Measurements from ENCODE around the gene ZNF853. TPM values are rescaled to one million over a fixed set of nuclear protein-coding genes. Genes with fewer than 3 reads are reported as not detected.
"Not testable (repeated sequence)": the region's sequence is repeated elsewhere in the genome, so short reads cannot be mapped to it uniquely, and the experiment has no call there.

Gene ZNF853
- total RNA-seq = under 1 TPM; 0.30 to 0.33 TPM

DNA sequence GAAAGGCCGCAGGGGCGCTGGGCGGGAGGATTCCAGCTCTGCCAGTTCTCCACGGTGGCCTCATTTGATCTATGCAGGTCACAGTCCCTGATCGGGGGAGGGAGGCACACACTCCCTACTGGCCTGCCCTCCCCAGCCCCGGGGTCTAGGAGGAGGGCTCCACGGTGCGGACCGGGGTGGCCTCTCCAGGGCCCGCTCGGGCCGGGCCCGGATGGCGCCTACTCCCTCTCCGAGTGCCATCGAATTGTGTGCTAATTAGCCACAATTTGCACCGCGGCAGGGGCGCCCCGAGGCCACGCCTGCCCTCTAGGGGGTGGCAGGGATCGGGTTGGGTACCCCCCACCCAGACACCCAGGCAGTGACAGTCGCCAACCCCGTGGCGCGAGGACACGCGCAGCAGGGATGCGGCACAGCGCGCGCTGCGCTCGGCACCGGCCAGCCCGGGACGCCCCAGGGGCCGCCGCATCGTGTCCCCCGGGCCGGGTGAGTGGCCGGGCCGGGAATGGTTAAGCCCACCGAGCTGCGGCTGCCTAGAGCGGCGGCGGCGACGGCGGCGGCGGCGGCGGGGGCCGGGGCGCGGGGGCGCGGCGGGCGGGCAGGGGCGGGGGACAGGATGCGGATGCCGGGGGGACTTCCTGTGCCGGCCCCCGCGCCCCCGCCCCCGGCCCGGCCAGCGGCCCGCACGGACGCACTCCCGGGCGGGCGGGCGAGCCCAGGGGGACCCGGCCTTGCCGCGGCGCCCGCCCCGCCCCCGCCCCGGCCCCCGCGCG is at the start of gene ZNF853:
Gene ZNF853 (plus strand): TSS at position 658 of the 770 bp plus-strand sequence. CDS start 565 bp downstream, outside the sequence.
- ChIA-PET CTCF (no interaction called here), POLR2A (no interaction called here)
- peaks cover 4% of the 10 kb centered on the region for H3K36me3 Mint-ChIP-seq (ENCODE audit: low read depth)
- peak within 1 kb of the TSS; percentile 7 for H3K27ac Mint-ChIP-seq
- no peak for DNase-seq
- H3K4me3 Mint-ChIP-seq = peak within 1 kb of the TSS; percentile 32
- H3K4me1 Mint-ChIP-seq = peaks cover 22% of the 10 kb centered on the region
- peaks cover 27% of the 10 kb centered on the region for H3K27me3 Mint-ChIP-seq
- no peaks in the 10 kb centered on the region for H3K9me3 Mint-ChIP-seq

- ChIA-PET CTCF (interaction anchor here (1.1 kb wide), 1 partner anchor 10 kb away, joined by 3 read pairs; no protein-coding TSS in a partner anchor), POLR2A (no interaction called here)
- H3K27ac Mint-ChIP-seq = no peak overlapping the region
- H3K36me3 Mint-ChIP-seq (ENCODE audit: low read depth) = no peaks in the 10 kb centered on the region
- H3K4me3 Mint-ChIP-seq = no peak overlapping the region
- H3K9me3 Mint-ChIP-seq = no peaks in the 10 kb centered on the region
- peaks cover 5% of the 10 kb centered on the region for H3K4me1 Mint-ChIP-seq
- DNase-seq = no peak
- H3K27me3 Mint-ChIP-seq = peaks cover 3% of the 10 kb centered on the region
These were observed 49.8 kb upstream of the ZNF853 start for GRCh38 chr7:6565655-6566054.

- ChIA-PET CTCF (interaction anchor here (0.7 to 1.6 kb wide), 6 partner anchors 9 to 1586 kb away, joined by 3 to 4 read pairs (median 3); no protein-coding TSS in a partner anchor), POLR2A (no interaction called here)
- Mint-ChIP-seq H3K36me3 (ENCODE audit: low read depth) (no peaks in the 10 kb centered on the region), H3K4me3 (no peak overlapping the region), H3K27ac (no peak overlapping the region), H3K27me3 (peaks cover 3% of the 10 kb centered on the region), H3K4me1 (peaks cover 5% of the 10 kb centered on the region), H3K9me3 (no peaks in the 10 kb centered on the region)
- DNase-seq = no peak
These were observed 47.5 kb upstream of the ZNF853 start for GRCh38 chr7:6567886-6568285.

DNA sequence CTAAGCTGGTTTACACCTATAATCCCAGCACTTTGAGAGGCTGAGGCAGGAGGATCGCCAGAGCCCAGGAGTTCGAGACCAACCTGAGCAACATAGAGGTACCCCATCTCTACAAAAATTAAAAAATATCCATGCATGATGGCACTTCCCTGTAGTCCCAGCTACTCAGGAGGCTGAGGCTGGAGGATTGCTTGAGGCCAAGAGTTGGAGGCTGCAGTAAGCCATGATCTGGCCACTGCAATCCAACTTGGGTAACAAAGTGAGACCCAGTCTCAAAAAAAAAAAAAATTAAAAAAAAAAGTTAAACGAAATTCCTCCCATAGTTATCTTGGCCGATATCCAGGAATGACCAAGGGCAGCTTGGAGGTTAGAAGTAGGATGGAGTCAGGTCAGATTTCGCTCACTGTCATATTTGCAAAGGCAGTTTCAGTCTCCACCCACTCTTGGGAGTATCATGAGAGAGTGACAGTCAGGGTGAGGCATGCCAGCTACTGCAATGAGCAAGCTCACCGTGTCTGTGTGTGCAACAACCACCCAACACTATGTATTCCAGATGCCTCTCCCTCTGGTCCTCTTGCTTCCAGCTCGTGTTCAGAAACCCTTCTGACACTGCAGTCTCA is 44.1 kb upstream of the ZNF853 start:
- H3K4me1 Mint-ChIP-seq = no peaks in the 10 kb centered on the region
- CTCF ChIA-PET = interaction anchor here (0.6 to 2.4 kb wide), 6 partner anchors 9 to 1325 kb away, joined by 3 to 11 read pairs (median 4); partner anchors contain the start of gene INTS15
- H3K4me3 Mint-ChIP-seq = no peak overlapping the region
- H3K27me3 Mint-ChIP-seq = peaks cover 3% of the 10 kb centered on the region
- H3K27ac Mint-ChIP-seq = no peak overlapping the region
- POLR2A ChIA-PET = no interaction called here
- H3K9me3 Mint-ChIP-seq = no peaks in the 10 kb centered on the region
- DNase-seq = no peak
- H3K36me3 Mint-ChIP-seq (ENCODE audit: low read depth) = no peaks in the 10 kb centered on the region

- H3K4me3 Mint-ChIP-seq = no peak overlapping the region
- H3K27ac Mint-ChIP-seq = no peak overlapping the region
- peaks cover 21% of the 10 kb centered on the region for H3K4me1 Mint-ChIP-seq
- POLR2A ChIA-PET = interaction anchor here (1.1 kb wide), 1 partner anchor 16 kb away, joined by 3 read pairs; no protein-coding TSS in a partner anchor
- no peaks in the 10 kb centered on the region for H3K27me3 Mint-ChIP-seq
- no peaks in the 10 kb centered on the region for H3K9me3 Mint-ChIP-seq
- H3K36me3 Mint-ChIP-seq (ENCODE audit: low read depth) = peaks cover 6% of the 10 kb centered on the region
- CTCF ChIA-PET = interaction anchor here (0.8 to 5.3 kb wide), 7 partner anchors 9 to 64 kb away, joined by 3 to 29 read pairs (median 4); partner anchors contain the start of gene INTS15
- DNase-seq = no peak
These were observed 40.0 kb upstream of the ZNF853 start for GRCh38 chr7:6575281-6576023.

GRCh38 chr7:6576024-6576866 is 39.2 kb upstream of the ZNF853 start:
- POLR2A ChIA-PET = no interaction called here
- peak overlapping the region; percentile 85 for H3K27ac Mint-ChIP-seq

GRCh38 chr7:6576867-6577368 is 38.5 kb upstream of the ZNF853 start:
- H3K27ac Mint-ChIP-seq = peak overlapping the region; percentile 94
- H3K27me3 Mint-ChIP-seq = not testable (repeated sequence)

More at GRCh38 chr7:6576024-6576866, 39.2 kb upstream of the ZNF853 start:
- Mint-ChIP-seq H3K4me3 (peak overlapping the region; percentile 56), H3K9me3 (no peaks in the 10 kb centered on the region), H3K36me3 (ENCODE audit: low read depth) (peaks cover 11% of the 10 kb centered on the region), H3K4me1 (peaks cover 29% of the 10 kb centered on the region), H3K27me3 (no peaks in the 10 kb centered on the region)
- DNase-seq = no peak
- CTCF ChIA-PET = interaction anchor here (0.9 to 5.3 kb wide), 5 partner anchors 8 to 450 kb away, joined by 3 to 29 read pairs (median 3); partner anchors contain the start of gene INTS15

GRCh38 chr7:6577369-6578113 is 37.9 kb upstream of the ZNF853 start, which contains the start of gene ZDHHC4:
ZDHHC4 (plus strand) TSS chr7:6577454; CDS start chr7:6580562, 3,108 bp downstream.
- CTCF ChIA-PET = interaction anchor here (1.2 to 5.3 kb wide), 4 partner anchors 11 to 29 kb away, joined by 4 to 29 read pairs (median 4); partner anchors contain the start of gene INTS15
- Mint-ChIP-seq H3K4me1 (peaks cover 38% of the 10 kb centered on the region), H3K27ac (peak within 1 kb of the TSS; percentile 94), H3K4me3 (peak within 1 kb of the TSS; percentile 84), H3K27me3 (no peaks in the 10 kb centered on the region), H3K36me3 (ENCODE audit: low read depth) (peaks cover 19% of the 10 kb centered on the region), H3K9me3 (no peaks in the 10 kb centered on the region)
- peak; percentile 88 for DNase-seq
- POLR2A ChIA-PET = no interaction called here

More at GRCh38 chr7:6576867-6577368, 38.5 kb upstream of the ZNF853 start:
- CTCF ChIA-PET = interaction anchor here (0.9 to 5.3 kb wide), 4 partner anchors 9 to 450 kb away, joined by 3 to 29 read pairs (median 4); partner anchors contain the start of gene INTS15
- H3K9me3 Mint-ChIP-seq, DNase-seq, POLR2A ChIA-PET: not testable (repeated sequence)
- H3K4me1 Mint-ChIP-seq = peaks cover 36% of the 10 kb centered on the region
- peaks cover 17% of the 10 kb centered on the region for H3K36me3 Mint-ChIP-seq (ENCODE audit: low read depth)
- H3K4me3 Mint-ChIP-seq = peak overlapping the region; percentile 84

DNA sequence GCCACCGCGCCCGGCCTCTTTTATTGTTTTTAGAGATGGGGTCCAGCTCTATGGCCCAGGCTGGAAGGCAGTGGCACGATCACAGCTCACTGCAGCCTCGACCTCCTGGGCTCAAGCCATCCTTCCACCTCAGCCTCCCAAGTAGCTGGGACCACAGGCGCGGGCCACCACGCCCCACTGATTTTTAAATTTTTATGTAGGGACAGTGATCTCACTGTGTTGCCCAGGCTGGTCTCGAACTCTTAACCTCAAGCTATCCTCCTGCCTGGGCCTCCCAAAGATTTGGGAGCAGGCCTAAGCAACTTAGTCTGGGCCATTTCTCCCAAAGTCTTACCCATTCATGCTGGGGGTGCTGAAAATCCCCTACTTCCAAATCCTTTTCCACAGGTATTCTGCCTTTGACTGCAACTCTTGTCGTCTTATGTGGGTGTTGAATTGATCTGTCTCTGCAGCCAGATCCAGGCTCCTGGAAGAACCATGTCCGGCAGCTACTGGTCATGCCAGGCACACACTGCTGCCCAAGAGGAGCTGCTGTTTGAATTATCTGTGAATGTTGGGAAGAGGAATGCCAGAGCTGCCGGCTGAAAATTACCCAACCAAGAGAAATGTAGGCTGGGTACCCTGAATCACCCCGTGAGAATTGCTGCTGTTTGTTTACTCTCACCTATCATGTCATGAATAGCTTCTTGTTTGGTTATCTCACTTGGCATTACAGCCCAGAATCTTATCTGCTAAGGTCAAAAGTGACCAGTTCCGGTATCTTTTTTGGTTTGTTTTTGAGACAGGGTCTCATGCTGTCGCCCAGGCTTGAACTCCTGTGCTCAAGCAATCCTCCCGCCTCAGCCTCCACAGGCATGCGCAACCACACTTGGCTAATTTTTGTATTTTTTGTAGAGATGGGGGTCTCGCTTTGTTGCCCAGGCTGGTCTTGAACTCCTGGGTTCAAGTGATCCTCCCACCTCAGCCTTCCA is 37.0 kb upstream of the ZNF853 start:
- Mint-ChIP-seq H3K27ac (peak overlapping the region; percentile 94), H3K27me3 (no peaks in the 10 kb centered on the region), H3K4me1 (peaks cover 38% of the 10 kb centered on the region), H3K36me3 (ENCODE audit: low read depth) (peaks cover 22% of the 10 kb centered on the region), H3K4me3 (peak overlapping the region; percentile 84), H3K9me3 (no peaks in the 10 kb centered on the region)
- POLR2A ChIA-PET = no interaction called here
- CTCF ChIA-PET = interaction anchor here (1.2 to 5.3 kb wide), 4 partner anchors 10 to 30 kb away, joined by 4 to 29 read pairs (median 4); partner anchors contain the start of gene INTS15
- DNase-seq = no peak

DNA sequence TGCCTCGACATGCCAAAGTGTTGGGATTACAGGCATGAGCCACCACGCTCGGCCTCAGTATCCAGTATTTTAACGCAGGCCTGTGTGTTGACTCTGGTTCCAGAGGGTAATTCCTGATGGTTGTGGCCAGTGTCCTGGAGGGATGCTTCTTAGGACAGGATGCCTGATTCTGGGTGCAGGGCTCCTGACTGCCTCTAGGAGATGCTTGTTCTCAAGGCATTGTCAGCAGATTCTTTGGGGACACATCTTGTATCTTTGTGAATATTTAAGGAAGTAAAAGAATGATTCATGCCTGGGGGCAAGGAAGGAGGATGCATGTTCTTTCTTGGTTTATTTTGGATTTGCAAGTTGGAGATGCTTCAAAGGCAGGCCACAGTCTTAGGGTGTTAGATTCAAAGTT is 36.0 kb upstream of the ZNF853 start:
- Mint-ChIP-seq H3K36me3 (ENCODE audit: low read depth) (peaks cover 26% of the 10 kb centered on the region), H3K4me1 (peaks cover 38% of the 10 kb centered on the region), H3K4me3 (peak overlapping the region; percentile 84), H3K27ac (peak overlapping the region; percentile 56), H3K9me3 (no peaks in the 10 kb centered on the region), H3K27me3 (no peaks in the 10 kb centered on the region)
- no peak for DNase-seq
- POLR2A ChIA-PET = no interaction called here
- CTCF ChIA-PET = interaction anchor here (1.3 kb wide), 1 partner anchor 10 kb away, joined by 5 read pairs; the partner anchor contains the start of gene INTS15

Data from activated CD4-positive, alpha-beta T cell treated with anti-CD3 and anti-CD28 coated beads, Interleukin-2, amount 10 ng/mL, durations not matched to agents 7 days and 5 days (primary cell).